ENCODE measurements around the gene DCT.

DCT gene

GRCh38 chr13:94399812-94400211, 79.7 kb downstream of the DCT start:
- no peak for TF ChIP-seq CTCF (conservative IDR thresholded peaks at IDR 0.05)
- no peak overlapping the region for H3K27ac ChIP-seq

- H3K27ac ChIP-seq = no peak overlapping the region
- TF ChIP-seq CTCF (conservative IDR thresholded peaks at IDR 0.05) = no peak
These were observed 83.6 kb downstream of the DCT start for GRCh38 chr13:94395860-94396259.

GRCh38 chr13:94394723-94395122, 84.8 kb downstream of the DCT start:
- no peak overlapping the region for H3K27ac ChIP-seq
- TF ChIP-seq CTCF (conservative IDR thresholded peaks at IDR 0.05) = no peak

- no peak for TF ChIP-seq CTCF (conservative IDR thresholded peaks at IDR 0.05)
These were observed 88.6 kb downstream of the DCT start for GRCh38 chr13:94390881-94391280.

GRCh38 chr13:94389604-94390351, 89.7 kb downstream of the DCT start:
- no peak for TF ChIP-seq CTCF (conservative IDR thresholded peaks at IDR 0.05)
- no peak overlapping the region for H3K27ac ChIP-seq

More at GRCh38 chr13:94390881-94391280, 88.6 kb downstream of the DCT start:
- no peak overlapping the region for H3K27ac ChIP-seq

- TF ChIP-seq CTCF (conservative IDR thresholded peaks at IDR 0.05) = no peak
- H3K27ac ChIP-seq = no peak overlapping the region
These were observed 92.4 kb downstream of the DCT start for GRCh38 chr13:94387047-94387446.

Data from VCaP (cell line).